SK-MEL-5 (cell line): ENCODE measurements around the gene GPATCH8. TPM values are rescaled to one million over a fixed set of nuclear protein-coding genes. Genes with fewer than 3 reads are reported as not detected.
"Not testable (repeated sequence)": the region's sequence is repeated elsewhere in the genome, so short reads cannot be mapped to it uniquely, and the experiment has no call there.

Source experiments
- DNase-seq: peaks from one replicate; pipeline ENCODE4 v3.0.0-alpha.2; 2016; ENCODE audit warnings: low read depth, low spot score
- in situ Hi-C: cut with HindIII; loops from 2 replicates; pipeline ENCODE4 v1.10.0; 2016; ENCODE audit warnings: low sequenced_read_pairs, high pct_unique_total_duplicates, low pct_unique_long_range_greater_than_20kb
- total RNA-seq: library from RNA; depleted of rRNA; stranded (reverse); fragments of >200 nt; shearing (Covaris generic); gene quantifications from 2 replicates; pipeline ENCODE4 v1.2.3, GENCODE V29; 2014

GPATCH8 gene
- total RNA-seq, 1 experiment from 2014 or later = 12.0 TPM

DNA sequence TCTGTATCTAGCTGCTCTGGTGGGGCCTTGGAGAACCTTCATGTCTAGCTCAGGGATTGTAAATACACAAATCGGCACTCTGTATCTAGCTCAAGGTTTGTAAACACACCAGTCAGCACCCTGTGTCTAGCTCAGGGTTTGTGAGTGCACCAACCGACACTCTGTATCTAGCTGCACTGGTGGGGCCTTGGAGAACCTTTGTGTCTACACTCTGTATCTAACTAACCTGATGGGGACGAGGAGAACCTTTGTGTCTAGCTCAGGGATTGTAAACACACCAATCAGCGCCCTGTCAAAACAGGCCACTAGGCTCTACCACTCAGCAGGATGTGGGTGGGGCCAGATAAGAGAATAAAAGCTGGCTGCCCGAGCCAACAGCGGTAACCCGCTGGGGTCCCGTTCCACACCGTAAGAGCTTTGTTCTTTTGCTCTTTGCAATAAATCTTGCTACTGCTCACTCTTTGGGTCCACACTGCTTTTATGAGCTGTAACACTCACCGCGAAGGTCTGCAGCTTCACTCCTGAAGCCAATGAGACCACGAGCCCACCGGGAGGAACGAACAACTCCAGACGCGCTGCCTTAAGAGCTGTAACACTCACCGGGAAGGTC, 133.7 kb downstream of the GPATCH8 start:
- DNase-seq, in situ Hi-C loops: not testable (repeated sequence)

DNA sequence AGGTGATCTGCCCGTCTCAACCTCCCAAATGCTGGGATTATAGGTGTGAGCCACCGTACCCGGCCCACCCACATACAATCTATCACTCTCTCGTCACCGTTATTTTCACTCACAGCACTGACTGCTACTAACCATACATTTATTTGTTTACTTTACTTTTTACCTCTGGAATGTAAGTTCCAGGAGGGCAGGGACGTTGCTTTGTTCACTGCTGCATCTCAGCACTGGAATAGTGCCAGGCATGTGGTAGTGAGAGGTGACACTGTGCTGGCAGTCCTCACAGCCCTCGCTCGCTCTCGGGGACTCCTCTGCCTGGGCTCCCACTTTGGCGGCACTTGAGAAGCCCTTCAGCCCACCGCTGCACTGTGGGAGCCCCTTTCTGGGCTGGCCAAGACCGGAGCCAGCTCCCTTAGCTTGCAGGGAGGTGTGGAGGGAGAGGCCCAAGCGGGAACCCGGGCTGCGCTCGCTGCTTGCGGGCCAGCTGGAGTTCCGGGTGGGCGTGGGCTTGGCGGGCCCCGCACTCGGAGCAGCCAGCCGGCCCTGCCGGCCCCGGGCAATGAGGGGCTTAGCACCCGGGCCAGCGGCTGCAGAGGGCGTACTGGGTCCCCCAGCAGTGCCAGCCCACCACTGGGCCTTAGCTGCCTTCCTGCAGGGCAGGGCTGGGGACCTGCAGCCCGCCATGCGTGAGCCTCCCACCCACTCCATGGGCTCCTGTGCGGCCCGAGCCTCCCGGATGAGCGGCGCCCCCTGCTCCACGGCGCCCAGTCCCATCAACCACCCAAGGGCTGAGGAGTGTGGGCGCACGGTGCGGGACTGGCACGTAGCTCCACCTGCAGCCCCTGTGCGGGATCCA, 134.6 kb downstream of the GPATCH8 start:
- in situ Hi-C loops, DNase-seq: not testable (repeated sequence)

DNA sequence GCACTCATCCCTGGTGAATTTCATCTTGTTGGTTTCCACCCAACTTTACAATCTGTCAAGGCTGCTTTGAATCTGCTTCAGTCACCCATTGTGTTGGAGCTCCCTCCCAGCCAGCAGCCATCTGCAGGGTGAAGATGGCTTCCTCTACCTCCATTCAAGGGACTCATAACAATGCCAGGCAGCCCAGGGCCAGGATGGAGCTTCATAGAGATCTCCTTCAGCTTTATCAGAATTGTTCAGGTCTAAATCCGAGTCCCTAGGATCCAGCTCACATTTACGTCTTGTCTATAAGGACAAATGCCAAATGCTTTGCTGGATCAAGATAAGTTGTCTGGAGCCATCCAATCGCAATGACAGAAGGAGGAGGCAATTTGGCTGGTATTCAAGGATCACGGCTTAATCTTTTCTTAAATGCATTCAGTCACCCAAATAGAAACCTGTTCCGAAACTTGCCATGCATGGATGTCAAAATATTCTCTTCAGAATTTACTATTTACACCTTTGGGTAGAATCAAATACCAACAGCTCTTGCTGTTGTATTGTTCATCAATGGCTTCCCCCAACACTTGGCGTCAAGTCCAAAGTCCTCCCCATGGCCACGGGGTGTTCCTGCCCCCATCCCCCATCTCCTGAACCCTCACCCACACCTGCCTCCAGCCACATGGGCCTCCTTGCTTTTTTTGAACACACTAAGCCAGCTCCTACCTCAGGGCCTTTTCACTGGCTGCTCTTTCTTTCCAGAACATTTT, 135.8 kb downstream of the GPATCH8 start:
- in situ Hi-C loops = no loop called here
- DNase-seq = no peak

DNA sequence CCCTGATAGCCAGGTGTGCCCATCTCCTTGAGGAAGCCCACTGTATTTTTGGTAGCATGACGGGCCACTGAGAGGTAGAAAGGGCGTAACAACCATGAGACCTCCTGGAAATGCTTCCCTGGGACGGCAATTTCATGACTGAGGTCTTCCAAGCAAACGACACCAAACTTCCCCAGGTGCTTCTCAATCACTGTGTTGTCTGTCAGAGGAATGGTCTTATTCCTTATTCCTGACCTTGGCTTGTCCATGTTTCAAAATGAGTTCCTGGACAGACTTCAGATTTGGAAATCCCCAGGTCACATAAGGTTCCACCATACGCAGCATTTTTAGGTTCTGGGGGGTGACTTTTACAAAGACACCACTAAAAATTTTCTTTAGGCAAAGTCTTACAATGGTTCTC, 138.2 kb downstream of the GPATCH8 start:
- in situ Hi-C loops, DNase-seq: not testable (repeated sequence)

DNA sequence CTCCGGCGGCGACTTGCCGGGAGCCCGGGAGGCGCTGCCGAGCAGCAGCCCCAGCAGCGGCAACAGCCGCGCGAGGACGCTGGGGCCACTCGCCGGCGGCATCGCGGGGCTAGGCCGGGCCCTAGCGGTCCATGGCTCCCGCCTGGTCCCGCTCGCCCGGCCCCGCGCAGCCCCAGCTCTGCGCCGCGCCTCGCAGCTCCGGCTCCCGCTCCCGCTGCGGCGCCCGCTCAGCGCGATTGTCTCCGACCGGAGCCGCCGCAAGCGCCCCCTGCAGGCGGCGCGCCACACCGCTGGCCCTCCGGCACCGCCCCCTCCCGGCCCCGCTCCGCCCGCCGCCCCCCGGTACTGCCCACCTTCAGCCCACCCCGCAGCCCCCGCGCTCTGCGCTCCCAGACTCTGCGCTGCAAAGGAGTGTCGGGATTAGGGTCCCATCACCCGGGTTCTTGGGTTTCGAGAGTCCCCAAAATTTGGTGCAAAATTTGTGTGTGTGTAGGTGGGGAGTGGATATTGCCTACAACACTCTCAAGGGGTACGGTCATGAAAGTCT, 139.5 kb downstream of the GPATCH8 start, which contains the start of gene FAM171A2:
Gene FAM171A2, minus strand, starts transcription at position 241 of the 547 bp plus-strand sequence. Its CDS starts 139 bp downstream, at position 102.
- DNase-seq = peak; percentile 56

DNA sequence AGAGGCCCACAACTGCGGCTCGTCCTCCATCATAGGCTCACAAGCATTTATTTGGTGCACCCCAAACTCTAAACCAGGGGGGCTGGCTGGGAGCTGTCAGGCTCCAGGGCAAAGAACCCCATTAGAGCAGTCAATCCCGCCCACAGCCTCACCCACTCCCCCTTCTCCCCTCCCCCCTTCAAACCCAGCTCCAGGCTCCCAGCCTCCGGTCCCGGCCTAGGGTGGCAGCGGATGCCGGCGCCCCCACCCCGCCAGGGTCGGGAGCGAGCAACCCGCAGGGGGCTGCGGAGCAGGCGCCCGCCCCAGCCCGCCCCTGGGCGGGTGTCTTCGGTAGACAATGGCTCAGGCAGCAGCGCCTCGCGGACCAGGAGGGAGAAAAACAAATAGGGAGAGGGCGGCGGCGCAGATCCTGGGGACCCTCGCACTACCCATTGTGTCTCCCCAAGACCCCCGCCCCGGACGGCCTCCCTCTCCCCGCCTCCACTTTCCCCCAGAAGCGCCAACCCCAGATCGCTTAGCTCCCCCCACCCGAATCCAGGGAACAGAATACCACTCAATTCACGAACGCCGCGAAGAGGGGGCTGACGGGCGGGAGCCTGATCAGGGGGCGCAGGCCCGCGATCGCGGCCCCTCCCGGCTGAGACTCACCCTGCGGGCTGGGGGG, 140.1 kb downstream of the GPATCH8 start:
- no peak for DNase-seq
- in situ Hi-C loops = no loop called here

More for the DNA sequence above, 139.5 kb downstream of the GPATCH8 start, which contains the start of gene FAM171A2:
- in situ Hi-C loops = no loop called here

DNA sequence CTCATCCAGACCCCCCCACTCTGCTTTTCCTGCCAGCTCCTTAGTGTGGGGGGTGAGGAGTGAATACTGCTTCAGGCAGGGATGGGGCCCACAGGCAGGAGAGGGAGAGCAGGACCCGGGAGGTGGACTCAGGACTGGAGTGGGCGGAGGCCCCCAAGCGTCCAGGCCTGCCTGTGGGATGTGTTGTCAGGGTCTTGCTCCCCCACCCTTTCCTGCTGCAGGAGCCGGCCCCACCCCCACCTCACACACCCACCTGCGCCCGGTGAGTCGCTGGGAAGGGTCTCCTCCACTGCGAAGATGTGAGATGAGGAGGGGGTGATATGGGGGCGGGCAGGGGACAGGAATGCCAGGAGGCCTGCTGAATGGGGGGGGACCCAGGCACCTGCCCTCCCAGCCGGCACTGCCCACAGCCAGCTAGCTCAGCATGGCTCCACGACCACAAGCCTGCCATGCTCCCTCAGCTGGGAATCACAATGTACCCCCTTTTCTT, 140.7 kb downstream of the GPATCH8 start:
- no peak for DNase-seq
- in situ Hi-C loops = no loop called here

DNA sequence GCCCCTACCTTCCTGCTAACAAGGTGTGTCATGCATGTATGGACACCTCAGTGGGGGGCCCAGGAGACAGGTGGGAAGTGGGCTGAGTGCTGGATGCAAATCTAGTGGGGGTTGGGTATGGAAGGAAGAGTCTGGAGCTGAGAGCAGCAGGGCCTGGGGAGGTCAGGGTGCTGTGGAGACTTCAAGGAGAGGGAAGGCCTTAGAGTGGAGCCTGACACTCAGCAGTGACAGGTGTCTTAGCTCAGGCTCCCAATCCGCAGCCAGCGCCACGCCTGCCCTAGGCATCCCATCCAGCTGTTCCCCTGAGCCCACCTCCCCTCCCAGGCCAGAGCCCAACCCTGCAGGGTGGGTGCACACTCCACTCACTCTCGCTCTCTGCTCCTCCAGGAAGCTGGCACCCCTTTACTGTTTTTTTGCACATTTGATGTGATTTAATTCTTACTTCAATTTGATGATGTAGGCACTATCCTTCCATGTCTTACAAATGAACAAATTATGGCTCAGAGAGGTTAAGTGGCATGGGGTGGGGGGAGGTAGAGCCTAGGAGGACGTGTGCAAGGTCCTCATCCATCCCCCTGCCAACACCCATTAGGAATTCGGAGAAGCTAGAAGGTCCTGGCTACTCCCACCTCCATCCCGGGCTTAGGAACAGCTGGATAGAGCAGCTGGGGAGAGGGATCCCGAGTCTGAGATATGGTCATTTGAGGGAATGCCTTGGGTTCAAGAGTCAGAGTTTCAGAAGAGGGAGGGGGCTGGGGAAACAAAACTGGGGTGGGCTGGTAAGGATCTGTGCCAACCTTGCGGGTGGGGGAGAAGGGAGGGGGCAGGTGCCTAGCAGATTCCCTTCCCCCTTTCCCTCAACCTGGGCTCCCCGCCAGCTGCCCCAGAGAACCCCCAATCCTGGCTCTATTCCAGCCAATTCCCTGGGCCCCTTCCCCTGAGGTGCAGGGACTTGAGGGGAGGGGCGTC, 141.6 kb downstream of the GPATCH8 start:
- no peak for DNase-seq
- in situ Hi-C loops = no loop called here

DNA sequence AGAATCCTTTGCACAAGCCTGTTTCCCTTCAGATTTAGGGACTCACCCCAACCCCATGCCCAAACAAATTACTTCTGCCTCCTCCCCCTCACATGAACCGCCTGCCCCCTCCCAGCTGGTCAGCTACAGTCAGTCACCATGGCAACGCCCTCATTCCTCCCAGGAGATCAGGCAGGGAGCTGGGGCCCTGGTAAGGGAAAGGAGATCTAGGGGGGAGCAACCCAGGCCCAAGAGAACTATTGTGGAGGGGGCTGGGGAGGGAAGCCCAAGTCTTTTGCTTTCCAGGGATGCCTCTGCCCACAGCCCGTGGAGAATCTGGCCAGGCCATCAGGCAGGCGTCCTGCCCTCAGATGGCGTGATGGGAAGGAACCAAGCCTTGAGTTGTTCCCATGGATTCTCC, 142.4 kb downstream of the GPATCH8 start:
- peak; percentile 17 for DNase-seq
- in situ Hi-C loops = no loop called here

DNA sequence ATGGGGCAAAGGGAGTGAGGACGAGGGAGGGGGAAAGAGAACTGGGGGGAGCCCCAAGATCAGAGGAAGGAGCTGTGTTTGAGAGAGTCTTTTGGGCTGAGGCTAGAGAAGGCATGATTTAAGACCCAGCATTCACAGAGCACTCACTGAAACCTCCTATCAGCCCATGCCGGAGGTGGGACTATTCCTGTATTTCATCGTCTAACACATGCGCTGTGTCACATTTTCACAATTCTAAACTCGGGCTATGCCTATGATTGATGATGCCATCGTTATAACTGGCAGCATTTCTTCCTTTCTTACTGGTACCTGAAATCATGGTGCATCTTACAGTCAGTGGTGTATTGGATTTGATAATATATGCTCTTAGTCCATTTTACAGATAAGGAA, 143.1 kb downstream of the GPATCH8 start:
- no peak for DNase-seq
- in situ Hi-C loops = no loop called here

DNA sequence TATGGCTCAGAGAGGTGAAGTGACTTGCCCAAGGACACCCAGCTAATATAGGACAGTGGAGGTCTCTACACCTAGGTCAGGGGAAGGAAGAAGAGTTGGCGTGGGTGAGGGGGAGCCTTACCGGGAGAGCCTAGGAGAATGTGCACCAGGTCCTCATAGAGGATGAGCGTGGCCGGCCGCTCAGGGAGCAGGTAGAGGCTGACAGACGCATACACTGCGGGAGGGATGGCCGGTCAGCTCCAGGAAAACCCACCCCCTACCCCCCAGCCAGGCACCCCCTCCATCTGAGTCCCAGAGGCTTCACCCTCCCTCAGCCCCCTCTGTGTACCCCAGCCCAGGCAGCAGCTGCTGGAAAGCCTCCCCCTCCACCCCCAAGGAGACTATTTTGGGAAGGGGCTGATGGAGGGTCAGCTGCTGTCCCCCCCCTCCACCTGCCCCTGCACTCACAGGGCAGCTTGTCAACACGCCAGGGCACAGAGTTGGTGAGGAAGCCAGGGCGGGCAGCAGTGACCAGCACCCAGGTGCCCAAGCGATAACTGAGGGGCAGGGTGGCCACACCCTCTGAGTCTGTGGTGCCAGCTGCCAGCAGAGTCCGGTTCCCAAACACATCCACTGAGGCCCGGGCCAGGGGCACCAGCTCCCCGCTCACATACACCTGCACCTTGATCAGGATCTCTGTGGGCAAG, 143.6 kb downstream of the GPATCH8 start:
- in situ Hi-C loops = no loop called here
- no peak for DNase-seq

DNA sequence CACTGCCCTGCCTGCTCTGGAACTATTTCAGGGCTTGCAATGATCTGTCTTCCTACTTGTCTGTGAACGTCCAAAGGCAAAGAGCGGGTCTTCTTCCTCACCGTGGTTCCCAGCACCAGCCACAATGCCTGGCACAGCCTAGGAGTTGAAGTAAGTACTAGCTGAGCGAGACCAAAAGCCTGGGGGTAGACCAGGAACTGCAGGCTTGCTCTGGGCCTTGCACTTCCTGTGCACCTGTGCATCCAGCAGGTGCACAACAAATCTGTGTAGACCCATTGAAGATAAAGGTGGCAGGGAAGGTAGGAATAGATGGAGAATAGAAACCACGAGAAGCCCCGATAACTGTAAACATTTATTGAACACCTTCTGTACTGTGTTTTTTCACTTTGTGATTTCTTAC, 144.2 kb downstream of the GPATCH8 start:
- in situ Hi-C loops = no loop called here
- DNase-seq = no peak

DNA sequence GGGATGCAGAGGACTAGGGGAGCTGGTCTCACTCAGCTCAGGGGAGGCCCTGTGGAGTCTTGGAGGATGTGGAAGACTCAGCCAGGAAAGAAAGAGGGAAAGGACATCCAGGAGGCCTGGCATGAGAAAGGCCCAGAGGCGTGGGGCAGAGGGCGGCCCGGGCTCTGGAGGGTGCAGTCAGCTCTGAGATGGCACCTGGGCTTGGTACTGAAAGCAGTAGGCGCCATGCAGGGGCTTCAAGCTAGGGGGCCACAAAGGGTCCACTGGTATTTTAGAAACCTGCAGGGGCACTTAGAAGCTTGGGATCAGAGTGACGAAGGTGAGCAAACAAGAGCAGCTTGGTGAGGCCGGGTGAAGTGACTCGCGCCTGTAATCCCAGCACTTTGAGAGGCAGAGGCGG, 145.1 kb downstream of the GPATCH8 start:
- in situ Hi-C loops = no loop called here
- no peak for DNase-seq

DNA sequence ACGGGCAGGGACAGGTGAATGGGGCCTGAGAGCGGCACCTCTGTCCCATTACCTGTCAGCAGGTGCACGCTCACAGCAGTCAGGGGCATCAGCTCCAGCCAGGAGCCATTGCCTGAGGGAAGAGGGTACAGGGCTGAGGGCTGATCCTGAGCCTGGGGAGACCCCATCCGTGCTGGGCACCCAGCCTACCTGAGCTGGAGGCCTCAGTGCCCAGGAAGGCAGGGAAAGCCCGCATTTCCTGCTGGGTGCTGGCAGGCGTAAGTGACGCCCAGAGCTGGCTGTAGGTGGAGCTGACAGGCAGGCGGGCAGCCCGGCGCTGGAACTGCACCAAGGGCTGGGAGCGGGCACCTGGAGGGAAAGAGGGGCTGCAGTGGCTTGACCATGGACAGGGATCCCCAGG, 147.0 kb downstream of the GPATCH8 start:
- in situ Hi-C loops = no loop called here
- no peak for DNase-seq

DNA sequence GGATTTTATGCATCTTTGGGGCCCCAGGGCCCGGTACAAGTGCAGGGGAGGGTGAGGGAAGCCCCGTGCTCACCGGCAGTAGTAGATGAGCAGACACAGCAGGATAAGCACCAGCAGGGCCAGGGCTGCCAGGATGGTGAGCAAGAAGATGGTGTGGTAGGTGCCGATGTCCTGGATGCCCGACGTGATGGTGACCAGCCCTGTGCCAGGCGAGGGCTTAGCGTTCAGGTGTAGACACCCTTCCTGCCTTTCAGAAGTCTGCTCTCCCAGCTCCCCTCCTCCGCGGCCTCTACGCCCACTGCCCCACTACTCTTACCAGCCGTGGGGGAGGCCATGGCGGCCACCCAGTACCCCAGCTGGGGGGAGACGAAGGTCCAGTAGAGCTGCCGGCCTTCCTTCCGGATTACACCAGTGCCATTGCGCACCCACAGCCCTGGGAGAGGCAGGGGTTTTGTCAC, 147.5 kb downstream of the GPATCH8 start:
- DNase-seq = no peak
- in situ Hi-C loops = no loop called here
